Hepatocyte (in vitro differentiated cells): ENCODE results near the gene PTPRE.

ENCODE experiments used
- CTCF ChIP-seq: fragments of 200-600 bp; sonication (generic); IDR thresholded peaks from 2 replicates; pipeline ENCODE4 v1.5.1; 2016; ENCODE audit warnings: antibody characterized with exemption, mild to moderate bottlenecking; ENCODE audit not compliant: poor library complexity
- EZH2phosphoT487 ChIP-seq: fragments of 200-600 bp; sonication (generic); IDR thresholded peaks from one replicate; pipeline ENCODE4 v1.6.1; 2018; ENCODE audit warnings: antibody characterized with exemption, mild to moderate bottlenecking, low read depth, moderate library complexity; ENCODE audit not compliant: unreplicated experiment, severe bottlenecking

- TF ChIP-seq CTCF (no peak), EZH2phosphoT487 (no peak)
Measured at GRCh38 chr10:128043259-128044045, 136.5 kb downstream of the PTPRE start.
